Activated CD8-positive, alpha-beta T cell treated with anti-CD3 and anti-CD28 coated beads, Interleukin-2, amount 10 ng/mL, durations not matched to agents 7 days and 5 days (primary cell): ENCODE measurements around the gene LHFPL3. TPM values are rescaled to one million over a fixed set of nuclear protein-coding genes. Genes with fewer than 3 reads are reported as not detected.

Experiments used
- ATAC-seq: fragments of 150-1000 bp; cut with Tn5 transposase; one replicate; pipeline ENCODE4 v1.10.0; 2021; ENCODE audit warnings: moderate library complexity
- CTCF ChIA-PET: fragments of 350-600 bp; sonication (Branson Sonifier 250); formaldehyde crosslinking; loops from one replicate; lab custom pipeline; 2021; ENCODE audit warnings: antibody characterized with exemption; lab: Charles Lee
- POLR2A ChIA-PET: fragments of 350-600 bp; sonication (Branson Sonifier 250); formaldehyde crosslinking; loops from one replicate; lab custom pipeline; 2021; ENCODE audit warnings: antibody characterized with exemption; lab: Charles Lee
- DNase-seq: peaks from one replicate; pipeline ENCODE4 v3.0.0-alpha.2; 2020
- H3K27ac Mint-ChIP-seq: one replicate; pipeline ENCODE4 v1.8.0; 2021; ENCODE audit warnings: mild to moderate bottlenecking, mixed read lengths
- H3K27me3 Mint-ChIP-seq: one replicate; pipeline ENCODE4 v1.8.0; 2021; ENCODE audit warnings: low read depth, mixed read lengths
- H3K36me3 Mint-ChIP-seq: one replicate; pipeline ENCODE4 v1.8.0; 2021; ENCODE audit warnings: low read depth, mixed read lengths
- H3K4me1 Mint-ChIP-seq: one replicate; pipeline ENCODE4 v1.8.0; 2021; ENCODE audit warnings: low read depth, mixed read lengths
- H3K4me3 Mint-ChIP-seq: one replicate; pipeline ENCODE4 v1.8.0; 2021; ENCODE audit warnings: mild to moderate bottlenecking, mixed read lengths
- H3K9me3 Mint-ChIP-seq: one replicate; pipeline ENCODE4 v1.8.0; 2022; ENCODE audit warnings: mixed read lengths; ENCODE audit not compliant: insufficient read depth
- total RNA-seq, 2 experiments: library from RNA; stranded (reverse); gene quantifications; one replicate each; pipeline ENCODE4 v1.2.3, GENCODE V29; 2021

The LHFPL3 gene
- total RNA-seq, 2 experiments from 2014 or later = not detected

DNA sequence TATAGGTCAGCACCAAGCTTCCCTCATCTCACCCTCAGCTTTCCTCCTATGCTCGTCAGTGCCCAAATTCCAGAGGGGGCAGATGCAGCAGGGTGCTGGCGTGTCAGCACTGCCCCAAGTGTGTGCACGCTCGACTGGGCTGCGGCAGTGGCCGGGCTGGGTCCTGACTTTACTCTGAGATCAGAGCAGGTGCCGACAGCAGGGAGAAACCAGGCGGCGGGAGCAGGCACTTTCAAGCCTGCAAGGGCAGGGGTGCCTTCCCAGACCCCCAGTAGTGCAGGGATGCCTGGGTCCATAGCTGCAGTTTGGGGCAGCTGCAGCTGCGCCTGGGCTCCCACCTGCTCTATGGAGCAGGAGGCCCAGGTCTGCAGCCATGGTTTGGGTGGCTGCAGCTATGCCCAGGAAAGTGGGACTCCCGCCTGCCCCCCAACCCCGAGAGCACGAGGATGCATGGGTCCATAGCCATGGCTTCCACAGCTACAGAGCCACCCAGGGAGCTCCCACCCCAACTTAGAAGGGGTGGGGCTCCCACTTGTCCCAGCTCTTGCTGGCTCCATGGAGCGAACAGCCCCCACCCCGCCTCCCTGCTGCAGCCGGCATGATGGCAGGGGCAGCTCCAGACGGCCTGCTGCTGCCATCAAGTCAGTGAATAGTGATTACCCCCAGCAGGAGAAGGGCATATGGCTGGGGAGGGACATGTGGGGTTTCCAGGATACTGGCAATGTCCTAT is 486.4 kb downstream of the LHFPL3 start:
- ChIA-PET CTCF (no interaction called here), POLR2A (no interaction called here)
- Mint-ChIP-seq H3K9me3 (no peaks in the 10 kb centered on the region), H3K4me1 (no peaks in the 10 kb centered on the region), H3K4me3 (no peak overlapping the region), H3K27me3 (peaks cover 7% of the 10 kb centered on the region), H3K36me3 (no peaks in the 10 kb centered on the region), H3K27ac (no peak overlapping the region)
- ATAC-seq (no peak), DNase-seq (no peak)

DNA sequence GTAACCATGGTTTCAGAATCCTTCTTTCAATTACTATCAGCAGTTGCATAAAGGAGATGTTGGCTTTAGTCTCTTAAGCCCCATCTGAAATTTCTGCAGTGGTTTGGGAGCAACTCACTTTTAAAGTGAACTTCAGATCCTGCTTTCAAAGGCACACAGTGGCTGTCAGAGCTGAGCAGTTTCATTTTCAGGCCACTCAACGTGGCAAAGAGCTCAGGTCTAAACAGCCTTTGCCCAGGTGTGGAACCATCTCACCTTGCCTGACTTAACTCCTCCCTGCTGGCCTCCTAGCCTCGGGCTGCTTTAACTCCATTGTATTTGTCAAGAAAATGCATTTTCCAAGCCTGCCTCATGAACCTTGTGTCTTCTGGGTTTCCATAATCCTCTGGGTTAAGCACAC is 488.1 kb downstream of the LHFPL3 start:
- ChIA-PET POLR2A (no interaction called here), CTCF (no interaction called here)
- Mint-ChIP-seq H3K4me1 (no peaks in the 10 kb centered on the region), H3K27me3 (no peaks in the 10 kb centered on the region), H3K27ac (no peak overlapping the region), H3K4me3 (no peak overlapping the region), H3K36me3 (no peaks in the 10 kb centered on the region), H3K9me3 (no peaks in the 10 kb centered on the region)
- DNase-seq (no peak), ATAC-seq (no peak)

DNA sequence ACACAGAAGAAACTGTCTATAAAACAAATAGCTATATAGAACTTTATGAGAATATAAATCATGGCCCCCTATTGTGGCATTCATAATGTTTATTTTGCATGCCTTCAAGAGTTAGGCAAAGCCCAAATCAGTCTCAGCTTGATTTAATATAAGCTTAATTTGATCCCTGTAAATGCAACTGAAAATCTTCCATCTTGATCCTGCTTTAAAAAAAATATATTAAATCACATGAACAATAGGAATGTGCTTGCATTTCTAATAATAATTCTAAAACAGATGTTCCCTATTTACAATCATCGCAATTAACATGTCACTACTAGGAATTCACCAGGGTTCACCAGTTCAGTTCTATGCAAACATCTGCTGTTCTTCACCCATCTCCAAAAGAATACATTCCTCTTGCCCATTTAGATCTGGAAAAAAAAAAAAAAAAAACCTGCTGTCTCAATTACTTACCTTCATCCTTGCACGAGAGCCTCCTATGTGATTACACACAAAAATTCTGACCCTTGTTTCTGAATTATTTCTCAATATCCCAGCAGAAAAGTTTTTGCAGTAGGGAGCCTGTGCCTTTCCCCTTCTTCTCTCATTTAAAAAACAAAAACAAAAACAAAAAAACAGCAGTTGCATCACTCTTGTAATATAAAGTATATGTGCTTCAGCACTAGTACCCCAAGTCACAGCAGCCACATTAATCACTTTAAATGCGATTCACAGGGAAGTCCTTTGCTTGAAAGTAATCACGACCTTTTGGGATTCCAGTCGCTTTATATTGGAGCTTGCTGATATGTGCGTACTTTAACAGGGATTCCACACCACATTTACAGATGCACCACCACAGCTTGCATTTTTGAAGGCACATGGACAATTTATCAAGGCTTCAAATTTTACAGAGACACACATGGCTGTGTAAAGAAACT is 490.8 kb downstream of the LHFPL3 start:
- ATAC-seq = no peak
- ChIA-PET POLR2A (no interaction called here), CTCF (interaction anchor here (1.0 kb wide), 1 partner anchor 64 kb away, joined by 3 read pairs; no protein-coding TSS in a partner anchor)
- DNase-seq = no peak
- H3K27me3 Mint-ChIP-seq = no peaks in the 10 kb centered on the region
- no peaks in the 10 kb centered on the region for H3K36me3 Mint-ChIP-seq
- H3K27ac Mint-ChIP-seq = no peak overlapping the region
- H3K9me3 Mint-ChIP-seq = no peaks in the 10 kb centered on the region
- no peaks in the 10 kb centered on the region for H3K4me1 Mint-ChIP-seq
- no peak overlapping the region for H3K4me3 Mint-ChIP-seq

DNA sequence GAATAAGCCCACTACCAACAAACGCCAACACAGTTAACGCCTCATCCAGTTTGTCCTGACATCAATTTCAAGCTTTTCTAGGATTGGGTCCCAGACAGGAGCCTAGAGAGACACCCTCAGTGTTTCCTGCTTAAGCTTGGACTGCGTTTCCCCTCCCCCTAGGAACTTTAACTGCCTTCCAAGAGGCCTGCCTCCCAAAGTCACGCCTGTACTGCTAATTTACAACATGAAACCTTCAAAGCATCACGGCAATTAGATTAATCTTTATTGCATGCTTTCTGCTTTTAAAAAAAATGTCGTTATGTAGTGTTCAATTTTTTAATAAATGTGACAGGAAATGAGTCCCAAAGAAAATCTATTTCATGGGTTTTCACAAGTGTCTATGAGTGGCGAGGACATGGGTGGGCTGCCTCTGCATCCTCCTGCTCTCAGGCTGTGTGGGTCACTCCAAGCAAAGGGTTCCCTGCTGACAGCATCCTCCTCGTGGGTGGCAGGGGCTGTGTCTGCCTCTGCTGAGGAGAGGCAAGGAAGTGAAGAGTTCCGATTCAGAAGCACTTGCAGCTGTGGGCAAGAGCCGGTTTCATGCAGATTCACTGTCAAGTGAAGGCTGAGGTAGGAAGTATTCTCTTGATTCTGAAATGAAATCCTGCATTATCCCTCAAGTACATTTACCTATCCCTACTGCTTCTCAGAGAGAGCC is 492.6 kb downstream of the LHFPL3 start:
- DNase-seq (no peak), ATAC-seq (no peak)
- H3K4me3 Mint-ChIP-seq = no peak overlapping the region
- H3K27me3 Mint-ChIP-seq = no peaks in the 10 kb centered on the region
- CTCF ChIA-PET = no interaction called here
- POLR2A ChIA-PET = no interaction called here
- no peak overlapping the region for H3K27ac Mint-ChIP-seq
- H3K9me3 Mint-ChIP-seq = no peaks in the 10 kb centered on the region
- no peaks in the 10 kb centered on the region for H3K4me1 Mint-ChIP-seq
- no peaks in the 10 kb centered on the region for H3K36me3 Mint-ChIP-seq

DNA sequence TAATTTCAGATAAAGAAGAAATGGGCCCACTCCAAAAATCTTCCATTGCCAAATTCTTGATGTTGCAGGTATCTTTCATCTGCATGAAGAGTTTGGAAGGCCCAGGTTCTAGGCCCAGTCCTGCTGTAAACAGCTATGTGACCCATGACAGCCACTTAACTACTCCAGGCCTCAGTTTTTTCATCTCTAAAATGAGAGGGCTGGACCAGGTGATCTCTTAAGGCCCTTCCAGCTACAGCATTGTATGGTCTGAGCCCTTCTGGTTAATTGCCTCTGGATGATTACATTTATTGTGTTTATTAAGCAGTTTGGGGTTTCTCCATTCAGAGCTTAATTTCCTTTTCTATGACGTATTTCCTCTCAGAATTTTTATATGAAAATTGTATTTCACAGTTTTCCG is 494.8 kb downstream of the LHFPL3 start:
- Mint-ChIP-seq H3K4me3 (no peak overlapping the region), H3K9me3 (no peaks in the 10 kb centered on the region), H3K36me3 (no peaks in the 10 kb centered on the region), H3K27me3 (no peaks in the 10 kb centered on the region), H3K27ac (no peak overlapping the region), H3K4me1 (no peaks in the 10 kb centered on the region)
- ChIA-PET POLR2A (no interaction called here), CTCF (interaction anchor here (1.2 to 1.3 kb wide), 2 partner anchors 13 to 61 kb away, joined by 3 to 4 read pairs; no protein-coding TSS in a partner anchor)
- DNase-seq = no peak
- ATAC-seq = peak; percentile 57

DNA sequence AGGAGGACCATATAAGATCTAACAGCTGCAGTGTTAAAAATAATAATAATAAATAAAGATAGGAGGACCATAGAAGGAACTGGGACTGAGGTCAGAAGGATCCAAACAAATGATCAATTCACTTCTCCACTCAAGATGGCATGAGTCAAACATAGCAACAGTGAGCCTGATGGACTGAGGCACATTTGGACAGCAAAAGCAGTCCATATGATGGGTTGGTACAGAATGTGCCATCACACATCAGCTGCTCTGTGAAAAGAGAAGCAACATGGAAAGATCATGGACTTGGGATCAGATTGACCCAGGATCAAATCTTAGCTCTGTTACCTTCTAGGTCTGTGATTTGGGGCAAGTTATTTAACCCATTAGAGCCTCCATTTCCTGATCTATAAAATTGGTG is 496.7 kb downstream of the LHFPL3 start:
- no peak overlapping the region for H3K4me3 Mint-ChIP-seq

DNA sequence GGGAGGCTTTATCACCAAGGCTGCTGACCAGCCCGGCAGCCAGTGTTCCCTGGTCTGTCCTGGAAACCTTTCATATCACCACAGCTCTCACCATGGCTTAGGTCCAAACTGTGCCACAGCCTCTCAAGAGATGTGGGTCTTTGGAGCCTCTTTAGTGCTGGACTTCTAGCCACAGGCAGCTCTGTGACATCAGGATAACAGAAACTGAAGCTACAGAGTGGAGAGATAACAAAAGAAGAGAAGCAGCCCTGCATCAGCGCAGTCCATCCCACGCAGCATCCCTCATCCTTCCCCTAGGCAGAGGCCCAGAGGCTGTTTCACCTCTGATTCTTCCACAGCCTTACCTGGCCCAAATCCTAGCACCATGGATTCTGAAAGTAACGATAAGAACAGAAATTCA is 497.7 kb downstream of the LHFPL3 start:
- DNase-seq (no peak), ATAC-seq (no peak)
- no peaks in the 10 kb centered on the region for H3K36me3 Mint-ChIP-seq
- H3K4me3 Mint-ChIP-seq = no peak overlapping the region
- H3K9me3 Mint-ChIP-seq = no peaks in the 10 kb centered on the region
- H3K27ac Mint-ChIP-seq = no peak overlapping the region
- ChIA-PET CTCF (interaction anchor here (1.3 to 1.7 kb wide), 2 partner anchors 20 to 57 kb away, joined by 4 read pairs; no protein-coding TSS in a partner anchor), POLR2A (no interaction called here)
- no peaks in the 10 kb centered on the region for H3K4me1 Mint-ChIP-seq
- no peaks in the 10 kb centered on the region for H3K27me3 Mint-ChIP-seq

More for the DNA sequence above, 496.7 kb downstream of the LHFPL3 start:
- H3K27me3 Mint-ChIP-seq = no peaks in the 10 kb centered on the region
- no peak for DNase-seq
- H3K27ac Mint-ChIP-seq = no peak overlapping the region
- H3K9me3 Mint-ChIP-seq = no peaks in the 10 kb centered on the region
- ChIA-PET POLR2A (no interaction called here), CTCF (interaction anchor here (1.3 to 1.7 kb wide), 2 partner anchors 22 to 58 kb away, joined by 4 read pairs; no protein-coding TSS in a partner anchor)
- no peak for ATAC-seq
- no peaks in the 10 kb centered on the region for H3K36me3 Mint-ChIP-seq
- H3K4me1 Mint-ChIP-seq = no peaks in the 10 kb centered on the region

DNA sequence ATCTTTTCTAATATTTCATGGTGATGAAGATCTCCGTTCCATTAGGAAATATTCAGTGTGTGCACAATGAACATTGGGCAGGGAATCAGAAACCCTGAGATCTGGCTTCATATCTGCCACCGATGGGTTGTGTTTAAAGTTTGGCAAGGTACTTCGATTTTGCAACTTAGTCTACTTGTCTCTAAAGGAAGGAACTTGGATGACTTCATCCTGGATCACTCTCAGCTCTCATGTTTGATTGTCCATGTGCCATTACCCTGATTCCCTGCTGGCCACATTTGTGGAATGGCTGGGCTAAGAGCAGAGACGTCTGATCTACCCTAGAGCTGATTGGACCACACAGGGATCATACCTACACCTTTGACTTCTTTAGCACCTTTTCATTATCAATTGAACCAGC is 508.6 kb downstream of the LHFPL3 start:
- no peak overlapping the region for H3K27ac Mint-ChIP-seq
- H3K36me3 Mint-ChIP-seq = no peaks in the 10 kb centered on the region
- ChIA-PET CTCF (interaction anchor here (2.1 kb wide), 1 partner anchor 10 kb away, joined by 7 read pairs; no protein-coding TSS in a partner anchor), POLR2A (no interaction called here)
- no peak overlapping the region for H3K4me3 Mint-ChIP-seq
- ATAC-seq (no peak), DNase-seq (no peak)
- no peaks in the 10 kb centered on the region for H3K9me3 Mint-ChIP-seq
- peaks cover 15% of the 10 kb centered on the region for H3K27me3 Mint-ChIP-seq
- H3K4me1 Mint-ChIP-seq = no peaks in the 10 kb centered on the region

DNA sequence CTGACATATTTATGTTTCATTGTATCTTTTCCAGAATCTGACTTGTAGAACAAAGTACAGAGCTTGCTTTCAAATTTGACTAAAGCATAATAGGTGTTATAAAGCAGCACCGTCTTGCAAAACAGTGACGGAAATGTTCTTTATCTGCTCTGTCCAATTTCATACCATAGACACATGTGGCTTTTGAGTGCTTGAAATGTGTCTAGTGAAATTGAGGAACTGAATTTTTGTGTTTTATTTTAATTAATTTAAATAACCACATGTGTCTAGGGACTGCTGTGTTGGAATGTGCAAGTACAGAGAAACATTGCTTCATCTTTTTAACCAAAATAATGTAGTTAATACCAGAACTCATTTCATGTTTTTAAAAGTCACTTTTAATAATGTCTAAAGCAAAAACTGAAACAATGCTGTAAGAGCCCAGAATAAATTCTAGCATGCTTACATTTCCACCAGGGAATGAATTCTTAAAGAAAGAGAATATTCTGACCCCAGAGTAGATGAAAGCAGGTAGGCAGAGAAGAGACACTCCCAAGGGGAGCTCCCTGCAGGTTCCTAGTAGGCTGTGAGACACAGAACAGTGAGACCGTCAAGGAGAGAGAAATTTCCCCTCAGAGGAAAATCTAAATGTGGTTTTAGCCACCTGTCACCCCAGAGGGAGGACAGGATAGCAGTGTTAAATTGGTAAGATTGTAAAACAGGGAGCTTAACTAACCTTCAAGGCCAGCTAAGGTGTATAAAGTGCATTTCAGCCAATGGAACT is 510.3 kb downstream of the LHFPL3 start:
- Mint-ChIP-seq H3K4me3 (no peak overlapping the region), H3K36me3 (no peaks in the 10 kb centered on the region), H3K27ac (no peak overlapping the region), H3K9me3 (no peaks in the 10 kb centered on the region), H3K27me3 (peaks cover 19% of the 10 kb centered on the region), H3K4me1 (no peaks in the 10 kb centered on the region)
- ChIA-PET POLR2A (no interaction called here), CTCF (interaction anchor here (0.8 to 1.5 kb wide), 3 partner anchors 10 to 44 kb away, joined by 3 to 10 read pairs (median 4); no protein-coding TSS in a partner anchor)
- DNase-seq (no peak), ATAC-seq (no peak)

DNA sequence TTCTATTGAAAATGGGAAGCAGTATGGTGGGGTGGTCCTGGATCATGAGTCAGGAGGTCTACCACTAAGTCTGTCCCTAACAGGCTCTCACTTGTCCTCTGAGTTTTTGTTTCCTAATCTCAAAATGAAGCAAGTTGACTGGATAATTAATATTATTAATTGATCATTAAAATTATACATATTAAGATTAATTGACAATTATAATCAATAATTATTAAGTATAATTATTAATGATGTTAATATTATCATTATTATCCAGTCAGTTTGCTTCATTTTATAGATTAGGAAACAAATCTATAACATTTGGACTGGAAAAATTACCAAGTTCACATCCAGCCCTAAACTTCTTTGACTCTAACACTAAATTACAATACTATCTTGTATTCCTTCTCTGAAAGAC is 511.4 kb downstream of the LHFPL3 start:
- Mint-ChIP-seq H3K36me3 (no peaks in the 10 kb centered on the region), H3K4me1 (no peaks in the 10 kb centered on the region), H3K27ac (no peak overlapping the region), H3K9me3 (no peaks in the 10 kb centered on the region), H3K4me3 (no peak overlapping the region), H3K27me3 (peaks cover 18% of the 10 kb centered on the region)
- ChIA-PET CTCF (no interaction called here), POLR2A (no interaction called here)
- ATAC-seq = no peak
- no peak for DNase-seq

DNA sequence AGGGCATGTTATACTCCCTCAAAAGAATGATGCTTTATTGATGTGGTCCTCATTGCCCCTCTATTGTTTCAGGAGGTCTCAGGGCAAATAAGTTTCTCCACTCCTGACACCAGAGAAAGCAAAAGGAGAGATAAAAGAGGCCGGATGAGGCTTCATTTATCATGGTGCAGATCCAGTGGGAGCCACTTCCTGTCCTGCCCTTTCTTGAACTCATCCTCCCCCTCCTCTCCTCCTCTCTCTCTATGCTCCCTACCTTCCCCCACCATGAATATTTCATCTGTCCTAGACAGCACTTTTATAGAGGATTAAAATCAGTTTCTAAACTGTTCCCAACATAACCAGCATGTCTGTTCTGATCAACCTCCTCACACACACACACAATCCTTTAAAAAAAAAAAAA is 513.4 kb downstream of the LHFPL3 start:
- H3K4me1 Mint-ChIP-seq = no peaks in the 10 kb centered on the region
- CTCF ChIA-PET = no interaction called here

More for the DNA sequence above, 513.4 kb downstream of the LHFPL3 start:
- Mint-ChIP-seq H3K36me3 (no peaks in the 10 kb centered on the region), H3K9me3 (no peaks in the 10 kb centered on the region), H3K27me3 (peaks cover 20% of the 10 kb centered on the region), H3K4me3 (no peak overlapping the region), H3K27ac (no peak overlapping the region)
- no peak for ATAC-seq
- POLR2A ChIA-PET = no interaction called here
- no peak for DNase-seq
